GM19324 (cell line): Measurements from ENCODE around the gene ALOX15.

ENCODE experiments used
- ATAC-seq: cut with Tn5 transposase; IDR thresholded peaks from one replicate; pipeline ENCODE4 v1.9.1; 2021; ENCODE audit warnings: mild to moderate bottlenecking, moderate library complexity; ENCODE audit not compliant: unreplicated experiment, low FRiP score

Gene ALOX15

DNA sequence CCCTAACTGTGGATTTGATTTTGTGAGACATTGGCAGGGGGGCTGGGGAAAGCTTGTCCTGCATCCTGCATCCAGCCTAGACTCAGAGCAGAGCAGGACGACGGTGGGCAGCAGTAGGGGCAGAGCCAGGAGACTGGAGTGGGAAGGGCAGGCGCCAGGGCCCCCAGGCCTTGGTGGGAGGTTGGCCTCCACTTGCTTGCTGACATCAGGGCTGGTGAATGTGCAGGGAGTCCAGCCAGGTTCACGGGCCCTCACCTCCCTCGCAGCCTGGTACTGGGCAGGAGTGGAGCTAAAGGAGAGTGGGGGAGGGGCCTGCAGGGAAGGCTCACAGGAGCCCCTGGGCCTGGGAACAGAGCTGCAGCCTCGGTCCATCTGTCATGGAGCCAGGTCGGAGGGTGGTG, 59.4 kb downstream of the ALOX15 start:
- ATAC-seq: no peak
